HEK293 (cell line): Measurements from ENCODE around the gene EPHX1.
A peak's percentile ranks its signal among the peaks of the same experiment; 100 is the strongest.

ENCODE experiments used
- CTCF ChIA-PET: fragments of 350-600 bp; formaldehyde crosslinking; extraction: SDS; loops from one replicate; lab custom pipeline; 2021; ENCODE audit warnings: antibody characterized with exemption; lab: Yijun Ruan, JAX
- POLR2A ChIA-PET: fragments of 300-600 bp; formaldehyde crosslinking; extraction: SDS; loops from one replicate; lab custom pipeline; 2020; ENCODE audit warnings: antibody characterized with exemption, inconsistent platforms; lab: Yijun Ruan, JAX
- H3K27ac ChIP-seq: fragments of 200-500 bp; sonication (Bioruptor generic); 2 replicates; pipeline ENCODE4 v1.5.1; 2014; ENCODE audit warnings: low read depth, low read length, control low read depth, inconsistent platforms; ENCODE audit errors: extremely low read depth
- H3K36me3 ChIP-seq, 2 experiments: fragments of 200-500 bp in 1 of 2; sonication (Bioruptor generic) in 1 of 2; 1 replicate in 1 of 2; 2 replicates in 1 of 2; pipeline ENCODE4 v1.5.1; 2014 to 2017; ENCODE audit warnings: inconsistent platforms in 2 of 2, low read length in 2 of 2; ENCODE audit not compliant: control insufficient read depth in 2 of 2, insufficient read depth in 1 of 2
- H3K4me1 ChIP-seq: fragments of 200-500 bp; sonication (Bioruptor generic); 2 replicates; pipeline ENCODE4 v1.5.1; 2014; ENCODE audit warnings: mild to moderate bottlenecking, low read length, inconsistent platforms; ENCODE audit not compliant: control insufficient read depth, insufficient read depth
- H3K4me3 ChIP-seq: 2 replicates; pipeline ENCODE4 v1.5.1; 2011; ENCODE audit warnings: low read depth, mild to moderate bottlenecking, control low read depth, low read length, moderate library complexity
- H3K9me3 ChIP-seq: fragments of 200-500 bp; sonication (Bioruptor generic); 2 replicates; pipeline ENCODE4 v1.5.1; 2014; ENCODE audit warnings: low read depth, low read length, inconsistent platforms; ENCODE audit not compliant: control insufficient read depth, insufficient read depth
- CTCF ChIP-seq: fragments of 450-650 bp; formaldehyde crosslinking; IDR thresholded peaks from 2 replicates; pipeline ENCODE4 v1.5.1; 2016; ENCODE audit warnings: missing biosample characterization, missing genetic modification characterization
- GLIS1 ChIP-seq: fragments of 450-650 bp; formaldehyde crosslinking; IDR thresholded peaks from 2 replicates; pipeline ENCODE4 v1.5.1; 2016; ENCODE audit warnings: missing biosample characterization, missing genetic modification characterization
- HIC1 ChIP-seq: fragments of 450-650 bp; formaldehyde crosslinking; IDR thresholded peaks from 2 replicates; pipeline ENCODE4 v1.5.1; 2016; ENCODE audit warnings: missing biosample characterization, missing genetic modification characterization
- IKZF3 ChIP-seq: fragments of 450-650 bp; IDR thresholded peaks from 2 replicates; pipeline ENCODE4 v1.5.0; 2018; ENCODE audit warnings: missing biosample characterization, mild to moderate bottlenecking, missing genetic modification characterization, moderate library complexity
- MYNN ChIP-seq: fragments of 450-650 bp; formaldehyde crosslinking; IDR thresholded peaks from 2 replicates; pipeline ENCODE4 v1.5.1; 2016; ENCODE audit warnings: missing biosample characterization, missing genetic modification characterization, borderline replicate concordance
- ZBTB11 ChIP-seq: fragments of 450-650 bp; formaldehyde crosslinking; conservative IDR thresholded peaks from 2 replicates; pipeline ENCODE4 v1.5.1; 2016; ENCODE audit warnings: low read depth, missing biosample characterization, missing genetic modification characterization
- ZFP37 ChIP-seq: fragments of 450-650 bp; formaldehyde crosslinking; IDR thresholded peaks from 2 replicates; pipeline ENCODE4 v1.5.1; 2016; ENCODE audit warnings: missing biosample characterization, missing genetic modification characterization
- ZIC2 ChIP-seq: fragments of 450-650 bp; formaldehyde crosslinking; IDR thresholded peaks from 2 replicates; pipeline ENCODE4 v1.5.1; 2016; ENCODE audit warnings: missing biosample characterization, missing genetic modification characterization
- ZNF10 ChIP-seq: fragments of 450-650 bp; formaldehyde crosslinking; IDR thresholded peaks from 2 replicates; pipeline ENCODE4 v1.5.1; 2017; ENCODE audit warnings: missing biosample characterization, missing genetic modification characterization
- ZNF155 ChIP-seq: fragments of 450-650 bp; formaldehyde crosslinking; IDR thresholded peaks from 2 replicates; pipeline ENCODE4 v1.5.1; 2016; ENCODE audit warnings: missing biosample characterization, missing genetic modification characterization
- ZNF18 ChIP-seq: fragments of 450-650 bp; formaldehyde crosslinking; IDR thresholded peaks from 2 replicates; pipeline ENCODE4 v1.5.1; 2016; ENCODE audit warnings: missing biosample characterization, missing genetic modification characterization
- ZNF302 ChIP-seq: fragments of 450-650 bp; formaldehyde crosslinking; IDR thresholded peaks from 2 replicates; pipeline ENCODE4 v1.5.1; 2016; ENCODE audit warnings: missing biosample characterization, missing genetic modification characterization, low read depth
- ZNF391 ChIP-seq: fragments of 450-650 bp; formaldehyde crosslinking; IDR thresholded peaks from 2 replicates; pipeline ENCODE4 v1.5.1; 2016; ENCODE audit warnings: low read depth, missing biosample characterization, missing genetic modification characterization, borderline replicate concordance
- ZNF529 ChIP-seq: fragments of 450-650 bp; formaldehyde crosslinking; IDR thresholded peaks from 2 replicates; pipeline ENCODE4 v1.5.1; 2017; ENCODE audit warnings: missing genetic modification characterization, missing biosample characterization; ENCODE audit not compliant: insufficient replicate concordance
- ZNF571 ChIP-seq: fragments of 450-650 bp; formaldehyde crosslinking; IDR thresholded peaks from 2 replicates; pipeline ENCODE4 v1.5.0; 2017; ENCODE audit warnings: missing biosample characterization, missing genetic modification characterization
- ZNF600 ChIP-seq: fragments of 450-650 bp; formaldehyde crosslinking; IDR thresholded peaks from 2 replicates; pipeline ENCODE4 v1.5.1; 2016; ENCODE audit warnings: missing biosample characterization, missing genetic modification characterization
- TF ChIP-seq, protein P1 (sequence below): fragments of 450-650 bp; formaldehyde crosslinking; IDR thresholded peaks from 2 replicates; pipeline ENCODE4 v1.5.1; 2016; ENCODE audit warnings: missing biosample characterization, missing genetic modification characterization

Gene EPHX1

DNA sequence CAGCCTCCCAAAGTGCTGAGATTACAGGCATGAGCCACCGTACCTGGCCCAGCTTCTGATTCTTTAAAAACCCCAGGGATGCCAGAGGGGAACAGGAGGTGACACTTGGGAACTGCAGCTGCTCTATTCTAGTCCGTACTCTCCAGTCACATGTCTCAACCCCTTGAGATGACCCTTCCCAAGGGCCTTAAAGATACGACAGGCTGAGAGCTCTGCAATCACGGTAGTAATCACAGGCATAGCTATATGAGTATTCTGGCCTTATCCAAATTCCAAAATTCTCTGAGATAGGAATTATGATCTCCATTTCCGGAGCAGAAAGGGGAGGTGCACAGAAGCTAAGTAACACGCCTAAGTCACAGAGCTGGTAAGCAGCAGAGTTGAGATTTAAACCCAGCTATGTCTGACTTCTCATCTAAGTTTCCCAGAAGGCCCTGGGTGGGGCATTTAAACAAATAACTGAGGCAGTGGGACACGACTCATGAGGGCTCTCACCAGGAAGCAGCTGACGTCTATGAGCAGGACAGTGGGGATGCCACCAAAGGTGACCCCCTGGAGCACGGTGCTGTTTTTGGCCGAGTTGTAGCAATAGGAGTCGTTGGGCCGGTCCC is 67.1 kb downstream of the EPHX1 start:
- POLR2A ChIA-PET, result interaction anchor here (0.5 to 1.0 kb wide), 2 partner anchors 8 to 1289 kb away, joined by 4 read pairs; no protein-coding TSS in a partner anchor
- Histone ChIP-seq H3K4me1 (peaks cover 1% of the 10 kb centered on the region), H3K4me3 (no peak overlapping the region), H3K27ac (no peak overlapping the region), H3K36me3 (peaks cover 0 to 43% of the 10 kb centered on the region in 2 experiments; a peak in 2 of 3 replicates), H3K9me3 (no peaks in the 10 kb centered on the region)
- CTCF ChIA-PET, result interaction anchor here (0.5 to 2.6 kb wide), 18 partner anchors 8 to 545 kb away, joined by 3 to 14 read pairs (median 4); no protein-coding TSS in a partner anchor
- TF ChIP-seq ZNF302 (tag by site-specific recombination) (no peak), ZNF10 (tag by site-specific recombination) (no peak), ZNF18 (tag by site-specific recombination) (no peak), ZIC2 (tag by site-specific recombination) (peak; percentile 75), ZNF571 (tag by site-specific recombination) (no peak), ZNF600 (tag by site-specific recombination) (peak; percentile 59)
- TF ChIP-seq, protein P1, sequence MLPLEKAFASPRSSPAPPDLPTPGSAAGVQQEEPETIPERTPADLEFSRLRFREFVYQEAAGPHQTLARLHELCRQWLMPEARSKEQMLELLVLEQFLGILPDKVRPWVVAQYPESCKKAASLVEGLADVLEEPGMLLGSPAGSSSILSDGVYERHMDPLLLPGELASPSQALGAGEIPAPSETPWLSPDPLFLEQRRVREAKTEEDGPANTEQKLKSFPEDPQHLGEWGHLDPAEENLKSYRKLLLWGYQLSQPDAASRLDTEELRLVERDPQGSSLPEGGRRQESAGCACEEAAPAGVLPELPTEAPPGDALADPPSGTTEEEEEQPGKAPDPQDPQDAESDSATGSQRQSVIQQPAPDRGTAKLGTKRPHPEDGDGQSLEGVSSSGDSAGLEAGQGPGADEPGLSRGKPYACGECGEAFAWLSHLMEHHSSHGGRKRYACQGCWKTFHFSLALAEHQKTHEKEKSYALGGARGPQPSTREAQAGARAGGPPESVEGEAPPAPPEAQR (tag by site-specific recombination), result no peak

GRCh38 chr1:225877580-225877979 is 67.7 kb downstream of the EPHX1 start:
- ChIA-PET CTCF (interaction anchor here (0.5 to 2.6 kb wide), 19 partner anchors 9 to 545 kb away, joined by 3 to 14 read pairs (median 4); partner anchors contain the start of gene LEFTY1), POLR2A (interaction anchor here (1.0 kb wide), 1 partner anchor 9 kb away, joined by 4 read pairs; no protein-coding TSS in a partner anchor)
- Histone ChIP-seq H3K4me3 (no peak overlapping the region), H3K27ac (no peak overlapping the region), H3K9me3 (no peaks in the 10 kb centered on the region), H3K36me3 (peaks cover 0 to 43% of the 10 kb centered on the region in 2 experiments; a peak in 2 of 3 replicates), H3K4me1 (no peaks in the 10 kb centered on the region; the same call in 1 of the 2 replicates)
- TF ChIP-seq GLIS1 (peak; percentile 6; the same call in 1 of the 2 replicates), ZNF155 (tag by site-specific recombination) (no peak), IKZF3 (tag by site-specific recombination) (0 out of 2 replicates have a peak, but pooled peaks have one; percentile 3), CTCF (tag by site-specific recombination) (peak; percentile 85), MYNN (no peak), ZNF600 (tag by site-specific recombination) (peak; percentile 59; the same call in 1 of the 2 replicates), ZNF391 (tag by site-specific recombination) (no peak)

- CTCF ChIA-PET, result interaction anchor here (0.6 to 2.6 kb wide), 11 partner anchors 11 to 415 kb away, joined by 3 to 14 read pairs (median 3); partner anchors contain the start of gene LEFTY1
- TF ChIP-seq ZFP37 (tag by site-specific recombination) (peak; percentile 80; the same call in 1 of the 2 replicates), ZNF529 (tag by site-specific recombination) (no peak), ZBTB11 (tag by site-specific recombination) (no peak), HIC1 (no peak)
These were observed 68.4 kb downstream of the EPHX1 start for GRCh38 chr1:225878282-225878681.

More at GRCh38 chr1:225878282-225878681, 68.4 kb downstream of the EPHX1 start:
- POLR2A ChIA-PET, result interaction anchor here (0.8 kb wide), 1 partner anchor 20 kb away, joined by 4 read pairs; no protein-coding TSS in a partner anchor
- Histone ChIP-seq H3K4me3 (no peak overlapping the region), H3K36me3 (peaks cover 0 to 38% of the 10 kb centered on the region in 2 experiments; a peak in 2 of 3 replicates), H3K27ac (no peak overlapping the region), H3K4me1 (no peaks in the 10 kb centered on the region; the same call in 1 of the 2 replicates), H3K9me3 (no peaks in the 10 kb centered on the region)
